GM12891 (cell line): ENCODE results near the gene CCDC92.

Experiments used
- DNase-seq: peaks from one replicate; pipeline ENCODE4 v3.0.0; 2011; ENCODE audit warnings: low spot score; ENCODE audit not compliant: insufficient read length
- FAIRE-seq: peaks from 2 replicates; lab custom pipeline; 2011; peaks lifted over from hg19 to GRCh38; lab: Jason Lieb, UNC
- PAX5 ChIP-seq: IDR thresholded peaks from 2 replicates; pipeline ENCODE4 v1.6.1; 2011; ENCODE audit warnings: low read length, moderate library complexity, mild to moderate bottlenecking; ENCODE audit not compliant: insufficient read depth, severe bottlenecking
- POLR2A ChIP-seq: IDR thresholded peaks from 2 replicates; pipeline ENCODE4 v1.6.1; 2011; ENCODE audit warnings: low read depth, low read length, control low read depth
- POLR2AphosphoS5 ChIP-seq: IDR thresholded peaks from 2 replicates; pipeline ENCODE4 v1.6.1; 2011; ENCODE audit warnings: low read depth, low read length, control low read depth
- POU2F2 ChIP-seq: IDR thresholded peaks from 2 replicates; pipeline ENCODE4 v1.6.1; 2011; ENCODE audit warnings: low read depth, mild to moderate bottlenecking, control low read depth, low read length, moderate library complexity
- SPI1 ChIP-seq: IDR thresholded peaks from 2 replicates; pipeline ENCODE4 v1.6.1; 2011; ENCODE audit warnings: low read depth, low read length, control low read depth
- TAF1 ChIP-seq: IDR thresholded peaks from 2 replicates; pipeline ENCODE4 v1.6.1; 2011; ENCODE audit warnings: low read depth, low read length, control low read depth

CCDC92 gene

GRCh38 chr12:124002021-124002644 lies 29.5 kb upstream of the CCDC92 start:
- FAIRE-seq (no peak), DNase-seq (no peak)
- no peak for TF ChIP-seq POLR2AphosphoS5
- TF ChIP-seq TAF1, result no peak
- no peak for TF ChIP-seq SPI1
- TF ChIP-seq PAX5, result no peak
- TF ChIP-seq POLR2A, result no peak
- no peak for TF ChIP-seq POU2F2

- TF ChIP-seq POU2F2 (no peak), POLR2A (no peak), POLR2AphosphoS5 (no peak), TAF1 (no peak), SPI1 (no peak), PAX5 (no peak)
- FAIRE-seq (no peak), DNase-seq (no peak)
Observed at GRCh38 chr12:124001343-124001742, 28.7 kb upstream of the CCDC92 start.

GRCh38 chr12:124000111-124000510 lies 27.5 kb upstream of the CCDC92 start:
- TF ChIP-seq POLR2A, result no peak
- no peak for TF ChIP-seq PAX5
- no peak for TF ChIP-seq SPI1
- no peak for TF ChIP-seq POU2F2
- TF ChIP-seq POLR2AphosphoS5, result no peak
- no peak for TF ChIP-seq TAF1
- no peak for FAIRE-seq
- DNase-seq, result no peak

- no peak for DNase-seq
- no peak for TF ChIP-seq PAX5
- TF ChIP-seq POLR2A, result no peak
- no peak for TF ChIP-seq POLR2AphosphoS5
- no peak for TF ChIP-seq SPI1
- TF ChIP-seq TAF1, result no peak
- no peak for TF ChIP-seq POU2F2
- no peak for FAIRE-seq
Observed at GRCh38 chr12:123998991-123999359, 26.3 kb upstream of the CCDC92 start.

- TF ChIP-seq PAX5 (no peak), TAF1 (no peak), SPI1 (no peak), POLR2A (no peak), POU2F2 (no peak), POLR2AphosphoS5 (no peak)
- FAIRE-seq, result no peak
- DNase-seq, result no peak
Observed at GRCh38 chr12:123998344-123998990, 25.8 kb upstream of the CCDC92 start.

GRCh38 chr12:123997908-123998307 lies 25.3 kb upstream of the CCDC92 start:
- TF ChIP-seq POLR2AphosphoS5 (no peak), SPI1 (no peak), TAF1 (no peak), POU2F2 (no peak), PAX5 (no peak), POLR2A (no peak)
- FAIRE-seq, result no peak
- DNase-seq, result no peak

GRCh38 chr12:123997033-123997822 lies 24.6 kb upstream of the CCDC92 start:
- no peak for FAIRE-seq
- TF ChIP-seq POLR2A (no peak), SPI1 (no peak), PAX5 (no peak), POU2F2 (no peak), POLR2AphosphoS5 (no peak), TAF1 (no peak)
- DNase-seq, result no peak

GRCh38 chr12:123996581-123996980 lies 23.9 kb upstream of the CCDC92 start:
- DNase-seq (no peak), FAIRE-seq (no peak)
- TF ChIP-seq TAF1 (no peak), POU2F2 (no peak), POLR2A (no peak), POLR2AphosphoS5 (no peak), SPI1 (no peak), PAX5 (no peak)

GRCh38 chr12:123995023-123995748 lies 22.6 kb upstream of the CCDC92 start:
- FAIRE-seq (no peak), DNase-seq (no peak)
- TF ChIP-seq SPI1 (no peak), POU2F2 (no peak), TAF1 (no peak), PAX5 (no peak), POLR2A (no peak), POLR2AphosphoS5 (no peak)
